Endothelial cell of hepatic sinusoid (primary cell): ENCODE results near the gene SDHA.

Experiments used
- in situ Hi-C: cut with HindIII; loops from 2 replicates; pipeline ENCODE4 v1.10.0; 2017; ENCODE audit warnings: low sequenced_read_pairs

SDHA gene

DNA sequence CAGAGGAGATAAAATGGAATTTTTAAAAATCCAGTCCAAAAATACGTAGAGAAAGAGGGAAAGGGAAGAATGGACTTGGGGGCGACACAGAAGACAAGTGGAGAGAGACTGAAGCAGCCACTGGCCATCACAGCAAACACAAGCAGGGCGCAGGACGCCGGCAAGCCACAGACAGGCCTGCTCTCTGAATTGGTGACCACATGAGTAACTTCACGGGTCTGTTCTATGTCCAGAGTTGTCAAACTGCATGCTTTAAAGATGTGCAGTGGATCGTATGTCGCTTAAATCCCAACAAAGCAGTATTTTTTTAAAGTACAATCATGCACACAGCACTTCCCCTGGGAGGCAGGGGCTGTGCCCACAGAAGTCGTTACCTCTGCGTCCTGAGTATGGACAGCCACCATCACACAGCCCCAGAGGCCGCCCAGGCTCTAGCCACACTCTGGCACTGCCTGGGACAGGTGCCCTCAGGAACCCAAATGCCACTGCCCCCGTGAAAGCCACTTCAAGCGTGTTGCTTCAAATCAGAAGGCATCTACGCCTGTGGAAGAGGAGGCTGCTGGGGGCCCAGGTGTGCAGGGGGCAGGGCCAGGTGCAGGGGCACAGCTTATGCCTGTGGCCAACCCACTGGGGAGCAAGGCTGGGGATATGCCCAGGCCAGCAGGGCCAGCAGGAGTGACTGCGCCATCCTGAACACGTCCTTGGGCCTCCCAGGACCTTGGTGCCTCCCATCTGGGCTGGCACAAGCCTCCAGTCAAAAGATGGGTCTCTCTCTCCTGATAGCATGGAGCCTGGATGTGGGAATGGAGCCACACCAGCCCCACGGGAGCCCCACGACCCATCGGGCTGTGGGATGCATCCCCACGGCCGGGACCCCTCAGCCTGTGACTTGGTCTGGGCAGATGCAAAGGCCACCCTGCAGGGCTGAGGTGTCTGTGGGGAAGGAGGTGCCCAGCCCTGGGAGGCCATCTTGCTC lies 32.7 kb upstream of the SDHA start:
- in situ Hi-C loops, result no loop called here

DNA sequence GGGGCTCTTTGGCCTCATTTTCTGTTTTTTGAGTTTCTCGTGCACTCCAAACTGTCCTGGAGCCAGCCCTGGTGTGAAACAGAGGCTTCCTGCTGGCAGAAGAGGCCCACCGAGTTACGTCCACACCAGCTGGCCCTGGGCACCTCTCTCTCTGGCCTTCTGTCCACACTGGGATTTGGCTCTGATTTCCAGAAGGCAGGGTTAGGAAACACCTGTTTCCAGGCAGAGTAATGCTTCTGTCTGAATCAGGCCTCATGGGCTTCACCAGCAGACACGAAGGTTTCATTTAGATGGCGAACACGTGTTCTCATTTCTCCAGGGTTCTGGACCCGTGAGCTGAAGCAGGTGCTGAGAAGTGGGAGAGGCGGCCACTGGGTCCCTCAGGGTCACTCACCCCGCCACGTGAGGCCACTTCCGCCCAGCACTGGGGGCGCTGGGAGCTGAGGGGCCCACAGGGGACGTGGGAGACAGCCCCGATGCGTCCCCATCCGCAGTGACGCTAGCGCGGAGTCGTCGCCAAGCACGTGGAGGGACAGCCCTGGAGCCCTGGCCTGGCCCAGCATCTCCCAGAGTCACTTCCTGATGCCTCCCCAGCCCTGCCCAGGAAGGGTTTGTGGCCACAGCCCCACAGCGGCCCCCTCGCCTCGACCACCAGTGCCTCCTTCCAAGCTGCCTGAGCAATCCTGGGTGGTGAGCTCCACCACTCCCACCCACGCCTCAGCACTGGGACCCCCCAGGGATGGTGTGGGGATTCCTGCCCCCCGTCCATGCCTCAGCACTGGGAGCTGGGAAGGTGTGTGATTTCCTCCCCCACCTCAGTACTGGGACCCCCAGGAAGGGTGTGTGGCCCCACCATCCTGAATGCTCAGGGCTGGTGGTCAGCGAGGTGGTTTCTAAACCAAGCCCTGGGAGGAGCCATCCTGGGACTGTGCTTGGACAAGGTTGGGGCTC lies 31.8 kb upstream of the SDHA start:
- in situ Hi-C loops, result no loop called here

DNA sequence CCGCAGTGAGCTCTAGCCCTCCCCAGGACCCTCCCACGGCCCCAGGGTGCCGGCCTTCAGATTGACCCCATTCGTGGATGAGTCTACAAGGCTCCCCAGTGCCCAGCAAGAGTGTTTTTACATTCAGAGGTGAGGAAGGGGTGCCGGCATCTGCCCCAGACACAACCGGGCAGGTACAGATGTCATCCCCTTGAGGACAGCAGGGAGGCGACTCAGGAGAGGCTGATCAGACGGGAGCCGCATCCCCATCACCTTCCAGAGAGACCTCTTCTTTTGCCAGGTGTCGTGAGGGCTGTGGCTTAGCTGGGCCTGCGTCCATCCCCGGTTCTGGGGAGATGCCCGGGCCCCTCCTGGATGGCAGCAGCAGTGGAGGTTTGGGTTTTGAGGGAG lies 31.1 kb upstream of the SDHA start:
- in situ Hi-C loops, result no loop called here

DNA sequence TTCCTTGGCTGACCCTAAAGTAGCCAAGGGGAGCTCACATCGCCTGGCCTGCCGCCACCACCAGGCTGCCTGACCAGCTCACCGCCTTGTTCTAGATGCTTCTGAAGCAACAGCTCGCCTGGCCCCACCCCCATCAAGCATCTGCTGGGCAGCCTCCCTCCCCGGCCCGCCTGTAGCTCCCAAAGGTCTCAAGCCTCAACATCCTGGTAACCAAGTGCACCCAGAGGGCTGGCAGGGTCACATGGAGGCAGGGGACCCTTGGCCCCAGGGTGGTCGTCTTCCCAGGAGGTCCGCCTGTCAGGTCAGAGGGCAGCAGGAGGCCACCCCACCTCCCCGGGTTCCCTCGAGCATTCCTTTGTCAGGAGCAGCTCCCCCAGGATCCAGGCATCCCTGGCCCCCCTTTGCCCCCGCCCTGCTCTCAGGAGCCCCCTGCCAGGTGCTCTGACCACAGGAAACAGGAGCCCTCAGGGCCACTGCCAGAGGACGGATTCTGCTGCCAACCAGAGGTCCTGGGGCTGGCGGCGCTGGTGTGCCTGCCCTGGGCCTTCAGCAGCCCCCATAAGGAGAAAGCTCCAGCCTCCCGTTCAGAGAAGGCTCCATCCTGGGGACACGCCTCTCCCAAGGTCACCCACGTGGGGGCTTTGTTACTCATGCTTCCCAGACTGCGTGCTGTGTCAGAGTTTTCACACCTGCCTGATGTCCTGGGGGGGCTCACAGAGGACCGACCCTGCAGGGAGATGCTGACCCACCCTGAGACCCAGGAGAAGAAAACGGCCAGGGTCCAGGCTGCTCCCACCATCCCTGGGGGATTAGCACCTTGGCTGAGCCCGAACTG lies 30.3 kb upstream of the SDHA start:
- in situ Hi-C loops, result no loop called here

DNA sequence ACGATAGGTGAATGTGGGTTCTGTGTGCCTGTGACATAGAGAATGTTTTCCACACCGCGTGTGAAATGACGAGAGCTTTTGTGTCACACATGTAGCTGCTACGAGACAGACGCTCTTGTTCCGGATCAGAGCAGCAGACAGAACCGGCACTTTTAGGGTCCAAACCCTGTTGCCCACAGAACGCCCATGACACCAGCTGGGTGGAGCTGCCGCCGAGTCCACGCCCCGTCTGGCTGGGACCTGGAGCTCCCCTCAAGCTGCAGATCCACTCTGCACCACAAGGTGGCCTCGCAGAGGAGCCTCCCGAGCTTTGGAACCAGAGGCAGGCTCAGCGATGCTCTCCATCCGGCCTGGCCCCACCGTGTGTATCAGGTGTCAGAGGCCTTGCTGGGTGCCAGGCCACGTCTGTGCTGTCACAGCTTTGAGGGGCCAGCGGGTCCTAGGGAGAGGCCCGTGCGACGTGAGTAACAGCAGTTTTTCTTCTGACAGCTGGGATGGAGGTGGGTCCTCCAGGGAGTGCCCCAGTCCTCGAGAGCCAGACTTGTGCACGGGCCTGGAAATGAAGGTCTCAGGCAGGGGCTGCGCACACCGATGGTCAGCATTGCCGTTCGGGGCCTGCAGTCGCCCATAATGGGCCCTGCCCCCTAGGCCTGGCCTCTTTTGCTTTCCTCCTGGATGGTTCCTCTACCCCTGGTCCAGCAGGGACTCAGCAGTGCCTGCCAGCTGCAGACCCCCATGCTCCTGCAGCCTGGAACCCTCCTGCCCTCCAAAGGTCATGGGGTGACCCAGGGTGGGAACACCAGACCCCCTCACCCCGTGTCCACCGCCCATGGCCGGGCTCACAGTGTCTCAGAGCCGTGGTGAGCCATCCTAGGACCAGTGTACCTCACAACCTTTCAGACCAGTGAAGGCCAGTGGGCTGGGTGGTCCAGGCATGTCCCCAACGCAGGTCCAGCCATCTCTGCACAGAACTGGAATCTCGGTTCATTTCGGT lies 29.3 kb upstream of the SDHA start:
- in situ Hi-C loops, result no loop called here

DNA sequence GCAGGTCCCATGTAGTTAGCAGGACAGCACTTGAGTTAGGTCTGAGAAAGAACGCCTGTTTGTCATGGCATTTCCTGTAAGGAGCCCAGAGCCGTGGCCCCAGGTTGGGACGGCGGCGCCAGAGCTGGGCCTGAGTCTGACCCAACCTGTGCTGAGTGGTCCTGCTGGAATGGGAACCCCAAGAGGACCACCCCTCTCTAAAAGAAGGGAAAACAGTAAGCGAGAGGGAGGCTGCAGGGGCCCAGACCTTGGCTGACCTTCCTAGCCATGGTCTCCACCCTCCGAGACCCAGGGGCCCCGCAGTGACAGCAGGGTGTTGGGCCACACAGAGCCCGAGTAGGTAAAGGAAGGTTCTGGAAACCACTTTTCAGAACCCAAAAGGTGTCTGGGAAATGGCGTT lies 28.6 kb upstream of the SDHA start:
- in situ Hi-C loops, result no loop called here

DNA sequence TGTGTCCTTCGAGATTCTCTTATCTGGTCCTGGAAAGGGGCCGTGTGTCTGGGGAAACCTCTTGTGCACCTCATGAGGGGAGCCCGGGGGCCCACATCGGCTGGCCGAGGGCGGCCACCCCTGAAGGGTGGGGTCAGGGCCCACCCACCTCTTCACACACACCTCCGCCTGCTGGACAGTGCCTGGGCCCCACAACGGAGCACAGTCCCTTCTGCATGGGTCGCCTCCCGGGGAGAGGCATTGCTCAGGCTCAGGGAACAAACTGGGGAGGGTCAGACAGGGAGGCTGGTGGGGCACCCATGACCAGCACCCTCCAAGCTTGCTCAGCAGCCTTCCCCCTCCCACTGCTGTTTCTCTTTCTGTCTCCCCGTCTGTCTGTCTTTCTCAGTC lies 28.1 kb upstream of the SDHA start:
- in situ Hi-C loops, result no loop called here

DNA sequence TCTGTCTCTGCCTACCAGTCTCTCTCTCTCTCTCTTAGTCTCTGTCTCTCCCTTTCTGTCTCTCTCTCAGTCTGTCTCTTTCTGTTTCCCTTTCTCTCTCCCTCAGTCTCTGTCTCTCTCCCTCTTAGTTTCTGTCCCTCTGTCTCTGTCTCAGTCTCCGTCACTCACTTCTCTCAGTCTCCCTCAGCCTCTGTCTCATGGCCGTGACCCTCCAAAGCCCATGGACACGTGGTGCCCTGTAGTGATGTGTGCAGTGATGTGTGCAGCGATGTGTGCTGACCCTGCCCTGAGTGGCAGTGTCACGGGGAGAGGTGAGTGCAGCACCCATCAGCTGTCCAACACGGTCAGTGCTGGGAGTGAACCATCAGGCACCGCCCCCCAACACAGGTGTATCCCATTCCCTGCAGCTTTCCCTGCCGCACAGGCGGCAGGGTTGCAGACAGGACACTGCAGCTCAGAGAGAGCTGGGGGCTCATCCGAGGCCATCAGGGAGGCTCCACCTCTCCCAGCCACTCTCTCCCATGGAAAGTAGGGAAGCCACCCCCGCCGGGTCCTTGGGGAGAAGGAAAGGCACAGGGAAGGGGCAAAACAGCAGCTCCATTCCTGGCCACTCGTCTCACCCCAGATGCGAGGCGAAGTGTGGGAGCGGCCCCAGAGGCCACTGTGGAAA lies 27.6 kb upstream of the SDHA start:
- in situ Hi-C loops, result no loop called here

DNA sequence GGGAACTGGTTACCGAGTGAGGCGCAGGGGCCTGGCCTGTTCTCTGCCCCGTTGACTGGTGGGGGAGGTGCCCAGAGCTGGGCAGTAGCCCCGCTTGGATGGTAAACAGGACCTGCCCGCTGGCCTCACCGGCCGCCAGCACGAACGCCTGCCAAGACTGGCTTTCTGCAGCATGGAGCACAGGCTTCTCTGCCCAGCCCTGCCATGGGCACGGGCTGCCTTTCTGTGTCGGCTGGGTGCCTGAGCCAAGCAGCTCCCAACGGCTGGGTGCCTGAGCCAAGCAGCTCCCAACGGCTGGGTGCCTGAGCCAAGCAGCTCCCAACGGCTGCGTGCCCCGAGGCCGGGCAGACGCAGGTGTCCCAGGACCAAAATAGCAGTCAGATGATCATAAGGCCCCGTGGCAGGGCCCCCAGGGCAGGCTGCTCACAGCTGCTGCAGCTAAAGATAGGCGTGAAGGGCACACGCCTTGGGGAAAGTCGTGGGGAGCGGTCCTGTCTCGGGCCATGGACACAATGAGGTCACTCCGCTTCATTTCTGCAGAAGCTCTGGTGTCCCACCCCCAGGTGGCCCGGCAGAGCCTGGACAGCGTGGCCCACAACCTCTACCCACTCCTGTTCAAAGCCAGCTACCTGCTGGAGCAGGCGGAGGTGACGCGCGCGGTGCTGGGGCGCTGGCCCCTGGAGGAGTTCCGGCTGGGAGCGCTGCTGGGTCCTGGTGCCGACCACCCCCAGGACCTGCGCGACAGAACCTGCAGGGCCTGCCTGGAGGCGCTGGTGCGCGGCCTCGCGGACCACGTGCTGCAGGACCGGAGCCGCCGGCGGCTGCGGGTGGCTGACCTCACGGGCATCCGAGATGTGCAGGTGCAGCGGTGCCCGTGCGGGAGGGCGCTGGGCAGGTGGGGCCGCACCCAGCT lies 26.8 kb upstream of the SDHA start, which contains the start of gene LRRC14B:
LRRC14B (plus strand) TSS at position 460 of the 913 bp plus-strand sequence; CDS start at position 504, 44 bp downstream.
- in situ Hi-C loops, result no loop called here

DNA sequence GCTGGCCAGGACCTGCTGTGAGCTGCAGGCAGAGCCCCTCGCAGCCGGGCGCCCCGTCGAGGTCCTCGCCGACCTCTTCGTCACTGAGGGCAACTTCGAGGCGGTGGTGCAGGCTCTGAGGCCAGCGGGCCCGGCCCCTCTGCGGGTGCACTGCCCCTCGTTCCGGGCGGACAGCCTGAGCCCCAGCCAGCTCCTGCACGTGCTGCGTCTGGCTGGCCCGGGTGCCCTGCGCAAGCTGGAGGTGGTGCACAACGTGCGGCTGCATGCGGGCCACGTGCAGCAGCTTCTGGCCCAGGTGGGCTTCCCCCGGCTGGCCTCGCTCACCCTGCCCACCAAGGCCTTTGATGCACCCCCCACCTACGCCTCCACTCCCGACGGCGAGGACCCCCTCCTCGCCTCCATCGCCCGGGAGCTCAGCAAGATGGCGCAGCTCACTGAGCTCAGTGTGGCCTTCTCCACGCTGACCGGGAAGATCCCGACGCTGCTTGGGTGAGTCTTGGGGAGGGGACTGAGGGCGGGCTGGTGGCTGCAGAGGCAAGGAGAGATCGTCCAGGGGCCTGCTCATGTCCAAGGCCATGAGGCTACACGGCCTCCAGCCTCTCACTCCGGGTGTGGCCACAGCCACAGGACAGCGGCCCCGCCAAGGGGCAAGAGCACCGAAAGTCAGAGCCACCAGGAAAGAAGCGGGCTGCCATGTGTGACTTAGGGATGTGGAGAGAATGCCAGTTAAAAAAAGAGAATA lies 26.0 kb upstream of the SDHA start:
- in situ Hi-C loops, result no loop called here

DNA sequence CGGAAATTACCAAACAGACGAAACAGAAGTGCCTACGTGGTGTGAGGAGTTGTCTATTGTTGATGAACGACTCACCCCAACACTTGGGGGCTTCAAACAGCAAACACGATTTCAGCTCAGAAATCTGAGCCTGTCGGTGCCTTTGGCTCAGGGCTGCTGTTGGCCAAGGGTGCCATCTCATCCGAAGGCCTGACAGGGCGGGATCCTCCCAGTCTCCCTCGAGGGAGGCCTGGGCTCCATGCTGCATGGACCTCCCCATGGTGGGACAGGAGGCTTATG lies 25.5 kb upstream of the SDHA start:
- in situ Hi-C loops, result no loop called here

DNA sequence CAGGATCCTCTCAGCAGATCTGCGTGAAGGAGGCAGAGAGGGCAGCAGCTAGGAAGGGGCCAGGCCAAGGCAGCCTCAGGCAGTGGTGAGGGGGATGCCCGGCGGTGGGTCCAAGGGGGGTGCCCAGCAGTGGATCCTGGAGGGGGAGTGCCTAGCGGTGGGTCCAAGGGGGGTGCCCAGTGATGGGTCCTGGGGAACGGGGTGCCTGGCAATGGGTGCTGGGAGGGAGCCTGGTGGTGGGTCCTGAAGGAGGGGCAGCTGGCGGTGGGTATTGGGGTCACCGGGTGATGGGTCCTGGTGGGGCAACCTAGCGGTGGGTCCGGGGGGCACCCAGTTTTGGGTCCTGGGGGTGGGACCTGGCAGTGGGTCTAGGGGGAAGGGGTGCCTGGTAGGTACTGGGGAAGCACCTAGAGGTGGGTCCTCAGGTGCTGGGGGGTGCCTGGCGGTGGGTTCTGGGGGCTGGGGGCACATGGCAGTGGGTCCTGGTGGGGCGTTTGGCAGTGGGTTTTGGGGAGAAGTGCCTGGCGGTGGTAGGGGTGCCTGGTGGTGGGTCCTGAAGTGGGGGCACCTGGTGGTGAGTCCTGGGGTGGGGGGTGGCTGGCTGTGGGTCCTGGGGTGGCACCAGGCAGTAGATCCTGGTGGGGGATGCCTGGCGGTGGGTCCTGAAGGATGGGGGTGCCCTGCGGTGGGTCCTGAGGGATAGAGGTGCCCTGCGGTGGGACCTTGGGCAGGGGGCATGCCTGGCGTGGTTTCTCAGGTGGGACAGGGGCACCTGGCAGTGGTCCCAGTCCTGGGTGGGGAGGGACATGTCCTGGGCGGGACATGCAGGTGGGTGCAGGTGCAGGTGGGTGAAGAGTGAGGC lies 24.9 kb upstream of the SDHA start:
- in situ Hi-C loops, result no loop called here

DNA sequence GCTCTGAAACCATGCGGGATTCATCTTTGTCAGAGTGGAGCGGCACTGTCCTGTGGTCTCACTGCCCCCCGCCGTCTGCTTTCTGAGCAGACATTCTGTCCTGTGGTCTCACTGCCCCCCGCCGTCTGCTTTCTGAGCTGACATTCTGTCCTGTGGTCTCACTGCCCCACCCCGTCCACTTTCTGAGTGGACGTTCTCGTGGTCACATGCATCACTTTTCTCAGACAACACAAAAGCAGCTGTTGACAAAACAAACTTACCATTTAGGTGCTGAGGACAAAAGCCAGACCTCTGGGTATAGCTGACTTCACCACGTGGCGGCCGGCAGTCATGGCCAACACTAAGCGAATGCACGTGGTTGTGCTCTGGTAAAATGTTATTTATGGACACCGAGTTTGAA lies 24.0 kb upstream of the SDHA start:
- in situ Hi-C loops, result no loop called here

DNA sequence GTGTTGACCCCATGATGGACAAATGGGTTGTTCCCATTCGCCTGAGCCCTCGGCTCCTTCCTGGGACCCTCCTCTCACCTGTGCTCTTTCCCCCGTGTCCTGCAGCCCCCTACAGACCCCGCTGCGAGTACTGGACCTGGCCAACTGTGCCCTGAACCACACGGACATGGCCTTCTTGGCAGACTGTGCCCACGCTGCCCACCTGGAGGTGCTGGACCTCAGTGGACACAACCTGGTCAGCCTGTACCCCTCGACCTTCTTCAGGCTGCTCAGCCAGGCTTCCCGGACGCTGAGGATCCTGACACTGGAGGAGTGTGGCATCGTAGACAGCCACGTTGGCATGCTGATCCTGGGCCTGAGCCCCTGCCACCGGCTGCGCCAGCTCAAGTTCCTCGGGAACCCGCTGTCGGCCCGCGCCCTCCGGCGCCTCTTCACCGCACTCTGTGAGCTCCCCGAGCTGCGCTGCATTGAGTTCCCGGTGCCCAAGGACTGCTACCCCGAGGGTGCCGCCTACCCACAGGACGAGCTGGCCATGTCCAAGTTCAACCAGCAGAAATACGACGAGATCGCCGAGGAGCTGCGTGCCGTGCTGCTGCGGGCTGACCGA lies 23.4 kb upstream of the SDHA start:
- in situ Hi-C loops, result no loop called here

DNA sequence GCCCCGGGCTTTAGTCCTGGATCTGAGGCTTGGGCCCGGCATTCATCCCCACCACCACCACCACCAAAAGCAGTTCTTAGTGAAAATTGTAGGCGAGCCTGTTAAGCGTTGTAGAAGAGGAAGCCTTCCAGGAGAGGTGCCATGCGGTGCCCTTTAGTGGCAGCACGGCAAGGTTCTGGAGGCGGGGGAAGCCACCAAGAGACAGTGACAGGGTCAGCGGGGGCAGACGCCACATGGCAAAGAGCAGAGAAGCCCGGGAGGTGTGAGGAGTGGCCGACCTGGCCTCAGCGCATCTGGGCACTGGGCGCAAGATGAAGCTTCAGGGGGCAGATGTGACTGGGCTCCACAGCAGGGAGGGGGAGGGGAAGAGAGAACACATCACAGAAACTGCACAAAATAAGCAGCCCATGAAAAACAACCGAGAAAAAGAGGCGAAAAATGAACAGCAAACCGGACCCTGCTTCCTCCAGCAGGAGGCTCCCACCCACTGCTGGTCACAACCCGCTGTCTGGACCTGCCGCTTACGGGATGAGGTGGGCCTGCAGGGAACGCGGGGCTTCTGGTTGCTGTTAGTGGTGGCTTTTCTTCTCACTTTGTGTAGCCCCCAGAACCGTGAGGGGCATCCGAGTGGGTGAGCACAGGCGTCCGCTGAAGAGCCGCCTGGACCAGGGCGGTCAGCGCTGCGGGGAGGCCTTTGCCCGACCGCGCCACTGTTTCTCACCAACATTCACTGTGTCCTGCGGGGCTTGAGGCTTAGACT lies 22.5 kb upstream of the SDHA start:
- in situ Hi-C loops, result no loop called here
